MCF 10A (cell line): Measurements from ENCODE around the gene MORN1. TPM values are rescaled to one million over a fixed set of nuclear protein-coding genes. Genes with fewer than 3 reads are reported as not detected.

Experiments
- BruUV-seq: library from RNA; stranded (reverse); fragments of 400-500 nt; replicated peaks from 2 replicates; lab custom pipeline; 2021; lab: Mats Ljungman, UMichigan
- CTCF ChIA-PET: fragments of 300-600 bp; sonication (Branson Sonifier 250); formaldehyde crosslinking; extraction: SDS; loops from one replicate; lab custom pipeline; 2021; ENCODE audit warnings: antibody characterized with exemption, inconsistent platforms; lab: Yijun Ruan, JAX
- POLR2A ChIA-PET: fragments of 300-600, 350-650 bp; sonication (Branson Sonifier 250); formaldehyde crosslinking; extraction: SDS; loops from one replicate; lab custom pipeline; 2020; ENCODE audit warnings: antibody characterized with exemption, inconsistent platforms; lab: Yijun Ruan, JAX
- DNase-seq: peaks from one replicate; pipeline ENCODE4 v3.0.0-alpha.2; 2018; ENCODE audit not compliant: unreplicated experiment
- H3K27ac Mint-ChIP-seq: one replicate; pipeline ENCODE4 v1.8.0; 2022; ENCODE audit warnings: mild to moderate bottlenecking, low read depth, mixed read lengths; ENCODE audit not compliant: unreplicated experiment
- H3K27me3 Mint-ChIP-seq: one replicate; pipeline ENCODE4 v1.8.0; 2022; ENCODE audit warnings: mixed read lengths; ENCODE audit not compliant: insufficient read depth, unreplicated experiment
- H3K36me3 Mint-ChIP-seq: one replicate; pipeline ENCODE4 v1.8.0; 2022; ENCODE audit warnings: mild to moderate bottlenecking, moderate library complexity, mixed read lengths; ENCODE audit not compliant: insufficient read depth, unreplicated experiment
- H3K4me1 Mint-ChIP-seq: one replicate; pipeline ENCODE4 v1.8.0; 2022; ENCODE audit warnings: mixed read lengths; ENCODE audit not compliant: insufficient read depth, unreplicated experiment
- H3K4me3 Mint-ChIP-seq: one replicate; pipeline ENCODE4 v1.8.0; 2022; ENCODE audit warnings: mild to moderate bottlenecking, moderate library complexity, mixed read lengths; ENCODE audit not compliant: unreplicated experiment
- H3K9me3 Mint-ChIP-seq: one replicate; pipeline ENCODE4 v1.8.0; 2022; ENCODE audit warnings: mixed read lengths; ENCODE audit not compliant: unreplicated experiment
- CTCF ChIP-seq: fragments of 200-600 bp; IDR thresholded peaks from one replicate; pipeline ENCODE4 v1.8.0; 2022; ENCODE audit warnings: antibody characterized with exemption, mild to moderate bottlenecking; ENCODE audit not compliant: unreplicated experiment
- intact Hi-C: fragments of 100-400 bp; cut with micrococcal nuclease; formaldehyde crosslinking; loops from 2 replicates; pipeline ENCODE4 v1.14.1; 2022
- total RNA-seq: library from RNA; stranded (reverse); gene quantifications from 2 replicates; pipeline ENCODE4 v1.2.3, GENCODE V29; 2022

MORN1 gene
- total RNA-seq, 1 experiment from 2014 or later: 19.4 TPM

- no peak overlapping the region for H3K27ac Mint-ChIP-seq
- H3K27me3 Mint-ChIP-seq: no peaks in the 10 kb centered on the region
- POLR2A ChIA-PET: no interaction called here
- BruUV-seq: no TSS peak
- no peak overlapping the region for H3K4me3 Mint-ChIP-seq
- intact Hi-C loops: no loop called here
- CTCF ChIA-PET: no interaction called here
- no peaks in the 10 kb centered on the region for H3K9me3 Mint-ChIP-seq
- DNase-seq: no peak
- H3K36me3 Mint-ChIP-seq: peaks cover 52% of the 10 kb centered on the region
- TF ChIP-seq CTCF: no peak
- no peaks in the 10 kb centered on the region for H3K4me1 Mint-ChIP-seq
Measured at GRCh38 chr1:2304282-2304681, 87.1 kb downstream of the MORN1 start.

- BruUV-seq: no TSS peak
- DNase-seq: no peak
- peaks cover 52% of the 10 kb centered on the region for H3K36me3 Mint-ChIP-seq
Measured at GRCh38 chr1:2303781-2304180, 87.6 kb downstream of the MORN1 start.

GRCh38 chr1:2303016-2303775 lies 88.2 kb downstream of the MORN1 start:
- Mint-ChIP-seq H3K27ac (no peak overlapping the region), H3K9me3 (no peaks in the 10 kb centered on the region), H3K27me3 (no peaks in the 10 kb centered on the region), H3K4me1 (no peaks in the 10 kb centered on the region), H3K36me3 (peaks cover 50% of the 10 kb centered on the region), H3K4me3 (no peak overlapping the region)
- POLR2A ChIA-PET: no interaction called here
- no peak for TF ChIP-seq CTCF
- intact Hi-C loops: no loop called here
- CTCF ChIA-PET: no interaction called here
- DNase-seq: no peak
- no TSS peak for BruUV-seq

More at GRCh38 chr1:2303781-2304180, 87.6 kb downstream of the MORN1 start:
- Mint-ChIP-seq H3K27me3 (no peaks in the 10 kb centered on the region), H3K4me1 (no peaks in the 10 kb centered on the region), H3K9me3 (no peaks in the 10 kb centered on the region), H3K4me3 (no peak overlapping the region), H3K27ac (no peak overlapping the region)
- intact Hi-C loops: no loop called here
- TF ChIP-seq CTCF: no peak
- POLR2A ChIA-PET: no interaction called here
- CTCF ChIA-PET: no interaction called here

- no peak for TF ChIP-seq CTCF
Measured at GRCh38 chr1:2302292-2302925, 88.9 kb downstream of the MORN1 start.

More at GRCh38 chr1:2302292-2302925, 88.9 kb downstream of the MORN1 start:
- no peak overlapping the region for H3K4me3 Mint-ChIP-seq
- H3K36me3 Mint-ChIP-seq: peaks cover 45% of the 10 kb centered on the region
- no peak for DNase-seq
- H3K9me3 Mint-ChIP-seq: no peaks in the 10 kb centered on the region
- no peaks in the 10 kb centered on the region for H3K27me3 Mint-ChIP-seq
- no peak overlapping the region for H3K27ac Mint-ChIP-seq
- H3K4me1 Mint-ChIP-seq: no peaks in the 10 kb centered on the region
- BruUV-seq: no TSS peak
- intact Hi-C loops: no loop called here
- CTCF ChIA-PET: no interaction called here
- POLR2A ChIA-PET: no interaction called here
